Activated CD4-positive, alpha-beta T cell treated with anti-CD3 and anti-CD28 coated beads, Interleukin-2, amount 50 U/mL, for 24 hours (primary cell): Measurements from ENCODE around the gene COG1.
"Not testable (repeated sequence)": the region's sequence is repeated elsewhere in the genome, so short reads cannot be mapped to it uniquely, and the experiment has no call there.

Experiments used
- DNase-seq, 2 donors: peaks; one replicate each; pipeline ENCODE4 v3.0.0-alpha.2; 2020; ENCODE audit warnings: low read depth in 1 of 2, low spot score in 1 of 2

COG1 gene, protein sequence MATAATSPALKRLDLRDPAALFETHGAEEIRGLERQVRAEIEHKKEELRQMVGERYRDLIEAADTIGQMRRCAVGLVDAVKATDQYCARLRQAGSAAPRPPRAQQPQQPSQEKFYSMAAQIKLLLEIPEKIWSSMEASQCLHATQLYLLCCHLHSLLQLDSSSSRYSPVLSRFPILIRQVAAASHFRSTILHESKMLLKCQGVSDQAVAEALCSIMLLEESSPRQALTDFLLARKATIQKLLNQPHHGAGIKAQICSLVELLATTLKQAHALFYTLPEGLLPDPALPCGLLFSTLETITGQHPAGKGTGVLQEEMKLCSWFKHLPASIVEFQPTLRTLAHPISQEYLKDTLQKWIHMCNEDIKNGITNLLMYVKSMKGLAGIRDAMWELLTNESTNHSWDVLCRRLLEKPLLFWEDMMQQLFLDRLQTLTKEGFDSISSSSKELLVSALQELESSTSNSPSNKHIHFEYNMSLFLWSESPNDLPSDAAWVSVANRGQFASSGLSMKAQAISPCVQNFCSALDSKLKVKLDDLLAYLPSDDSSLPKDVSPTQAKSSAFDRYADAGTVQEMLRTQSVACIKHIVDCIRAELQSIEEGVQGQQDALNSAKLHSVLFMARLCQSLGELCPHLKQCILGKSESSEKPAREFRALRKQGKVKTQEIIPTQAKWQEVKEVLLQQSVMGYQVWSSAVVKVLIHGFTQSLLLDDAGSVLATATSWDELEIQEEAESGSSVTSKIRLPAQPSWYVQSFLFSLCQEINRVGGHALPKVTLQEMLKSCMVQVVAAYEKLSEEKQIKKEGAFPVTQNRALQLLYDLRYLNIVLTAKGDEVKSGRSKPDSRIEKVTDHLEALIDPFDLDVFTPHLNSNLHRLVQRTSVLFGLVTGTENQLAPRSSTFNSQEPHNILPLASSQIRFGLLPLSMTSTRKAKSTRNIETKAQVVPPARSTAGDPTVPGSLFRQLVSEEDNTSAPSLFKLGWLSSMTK

DNA sequence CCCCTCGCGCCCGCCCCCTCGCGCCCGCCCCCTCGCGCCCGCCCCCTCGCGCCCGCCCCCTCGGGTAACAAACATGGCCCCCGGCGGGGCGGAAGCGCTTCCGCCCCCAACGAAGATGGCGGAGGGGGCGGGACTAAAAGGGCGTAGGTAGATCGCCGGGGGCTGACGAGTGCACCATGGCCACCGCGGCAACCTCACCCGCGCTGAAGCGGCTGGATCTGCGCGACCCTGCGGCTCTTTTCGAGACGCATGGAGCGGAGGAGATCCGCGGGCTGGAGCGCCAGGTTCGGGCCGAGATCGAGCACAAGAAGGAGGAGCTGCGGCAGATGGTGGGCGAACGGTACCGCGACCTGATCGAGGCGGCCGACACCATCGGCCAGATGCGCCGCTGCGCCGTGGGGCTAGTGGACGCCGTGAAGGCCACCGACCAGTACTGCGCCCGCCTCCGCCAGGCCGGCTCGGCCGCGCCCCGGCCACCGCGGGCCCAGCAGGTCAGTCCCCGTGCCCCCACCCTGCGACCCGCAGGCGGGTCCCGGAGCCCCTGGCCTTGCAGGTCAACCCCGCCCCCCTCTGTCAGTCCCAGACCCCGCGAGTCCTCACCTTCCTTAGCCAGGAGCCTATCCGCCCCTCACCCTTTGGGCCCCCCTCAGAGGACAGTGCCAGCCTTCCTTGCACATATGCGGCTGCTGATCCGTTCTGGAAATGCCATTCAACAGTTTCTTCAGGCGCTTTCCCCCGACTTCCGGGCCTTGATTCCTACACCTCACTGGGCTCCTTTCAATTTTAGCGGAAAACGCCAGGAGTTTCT lies at the start of gene COG1:
COG1 (plus strand) TSS at position 162 of the 808 bp plus-strand sequence; CDS start at position 177, 15 bp downstream.
- DNase-seq, result peak; percentile 64 to 85

DNA sequence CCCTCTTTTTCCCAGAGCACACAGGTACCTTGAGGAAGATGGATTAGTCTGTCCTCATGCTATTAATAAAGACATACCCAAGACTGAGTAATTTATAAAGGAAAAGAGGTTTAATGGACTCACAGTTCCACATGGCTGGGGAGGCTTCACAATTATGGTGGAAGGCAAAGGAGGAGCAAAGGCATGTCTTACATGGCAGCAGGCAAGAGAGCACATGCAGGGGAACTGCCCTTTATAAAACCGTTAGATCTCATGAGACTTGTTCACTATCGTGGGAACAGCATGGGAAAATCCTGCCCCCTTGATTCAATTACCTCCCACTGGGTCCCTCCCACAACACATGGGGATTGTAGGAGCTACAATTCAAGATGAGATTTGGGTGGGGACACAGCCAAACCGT lies 48.6 kb upstream of the COG1 start:
- DNase-seq, result not testable (repeated sequence)

DNA sequence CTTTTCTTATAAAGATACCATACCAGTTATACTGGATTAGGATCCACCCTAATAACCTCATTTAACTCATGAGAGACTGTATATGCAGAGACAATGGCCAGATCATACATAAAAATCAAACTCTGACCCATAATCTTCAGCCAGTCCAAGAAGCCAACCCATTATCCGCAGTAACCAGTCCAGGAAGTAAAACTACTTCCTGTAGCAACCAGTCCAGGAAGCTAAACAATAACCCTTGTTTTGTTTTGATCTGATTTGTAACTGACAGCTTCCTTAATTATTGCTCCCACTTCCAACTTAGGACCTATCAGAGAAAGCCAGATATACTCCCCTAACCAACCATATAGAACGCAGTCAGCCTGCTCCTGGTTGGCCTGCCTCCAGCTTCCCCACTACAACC lies 47.2 kb upstream of the COG1 start:
- DNase-seq, result no peak

DNA sequence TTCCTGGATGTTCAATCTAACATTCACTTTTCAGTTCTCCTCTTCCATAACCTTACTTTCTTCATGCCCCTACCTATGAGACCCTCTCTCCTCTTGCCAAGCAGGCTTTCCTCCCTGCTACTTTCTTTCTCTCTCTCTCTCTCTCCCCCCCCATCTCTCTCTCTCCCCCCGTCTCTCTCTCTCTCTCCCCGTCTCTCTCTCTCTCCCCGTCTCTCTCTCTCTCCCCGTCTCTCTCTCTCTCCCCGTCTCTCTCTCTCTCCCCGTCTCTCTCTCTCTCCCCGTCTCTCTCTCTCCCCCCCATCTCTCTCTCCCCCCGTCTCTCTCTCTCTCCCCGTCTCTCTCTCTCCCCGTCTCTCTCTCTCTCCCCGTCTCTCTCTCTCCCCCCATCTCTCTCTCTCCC lies 45.1 kb upstream of the COG1 start:
- not testable (repeated sequence) for DNase-seq

DNA sequence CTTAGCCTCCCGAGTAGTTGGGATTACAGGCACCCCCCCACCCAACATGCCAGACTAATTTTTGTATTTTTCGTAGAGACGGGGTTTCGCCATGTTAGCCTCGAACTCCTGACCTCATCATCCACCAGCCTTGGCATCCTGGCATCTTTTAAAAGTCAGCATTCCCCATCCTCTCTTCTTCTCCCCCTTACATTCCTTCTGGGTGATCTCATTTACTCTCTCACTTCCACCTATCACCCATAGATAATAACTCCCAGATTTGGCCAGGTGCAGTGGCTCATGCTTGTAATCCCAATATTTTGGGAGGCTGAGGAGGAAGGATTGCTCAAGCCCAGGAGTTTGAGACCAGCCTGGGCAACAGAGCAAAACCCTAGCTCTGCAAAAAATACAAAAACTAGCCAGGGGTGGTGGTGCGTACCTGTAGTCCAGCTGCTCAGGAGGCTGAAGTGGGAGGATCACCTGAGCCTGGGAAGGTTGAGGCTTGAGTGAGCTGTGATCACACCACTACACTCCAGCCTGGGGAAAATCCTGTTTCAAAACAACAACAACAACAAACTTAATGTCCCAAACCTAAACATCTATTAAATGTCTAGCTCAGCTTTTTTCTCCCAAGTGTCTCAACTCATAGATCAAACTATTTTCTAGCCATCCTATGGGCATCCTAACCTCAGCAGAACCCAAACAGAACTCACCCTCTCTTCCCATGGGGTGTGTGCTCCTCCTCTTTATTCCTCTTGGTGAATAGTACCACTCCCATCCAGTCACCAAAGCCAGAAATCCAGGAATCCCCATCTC lies 44.1 kb upstream of the COG1 start:
- no peak for DNase-seq

DNA sequence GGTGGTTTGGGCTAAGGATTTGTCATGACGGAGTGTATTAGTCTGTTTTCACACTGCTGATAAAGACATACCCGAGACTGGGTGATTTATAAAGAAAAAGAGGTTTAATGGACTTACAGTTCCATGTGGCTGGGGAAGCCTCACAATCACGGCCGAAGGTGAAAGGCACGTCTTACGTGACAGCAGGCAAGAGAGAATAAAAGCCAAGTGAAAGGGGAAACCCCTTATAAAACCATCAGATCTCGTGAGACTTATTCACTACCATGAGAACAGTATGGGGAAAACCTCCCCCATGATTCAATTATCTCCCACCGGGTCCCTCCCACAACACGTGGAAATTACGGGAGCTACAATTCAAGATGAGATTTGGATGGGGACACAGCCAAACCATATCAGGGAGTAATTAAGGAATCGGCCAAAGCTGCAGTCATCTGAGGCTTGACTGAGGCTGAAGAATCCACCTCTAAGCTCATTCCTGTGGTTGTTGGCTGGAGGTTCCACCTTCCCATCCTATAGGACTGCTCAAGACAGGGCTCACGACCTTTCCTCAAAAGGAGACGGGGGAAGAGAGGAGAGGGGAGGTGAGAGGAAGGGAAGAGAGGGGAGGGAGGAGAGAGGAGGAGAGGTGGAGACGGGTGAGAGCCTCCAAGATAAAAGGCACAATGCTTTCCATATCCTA lies 42.1 kb upstream of the COG1 start:
- not testable (repeated sequence) for DNase-seq

DNA sequence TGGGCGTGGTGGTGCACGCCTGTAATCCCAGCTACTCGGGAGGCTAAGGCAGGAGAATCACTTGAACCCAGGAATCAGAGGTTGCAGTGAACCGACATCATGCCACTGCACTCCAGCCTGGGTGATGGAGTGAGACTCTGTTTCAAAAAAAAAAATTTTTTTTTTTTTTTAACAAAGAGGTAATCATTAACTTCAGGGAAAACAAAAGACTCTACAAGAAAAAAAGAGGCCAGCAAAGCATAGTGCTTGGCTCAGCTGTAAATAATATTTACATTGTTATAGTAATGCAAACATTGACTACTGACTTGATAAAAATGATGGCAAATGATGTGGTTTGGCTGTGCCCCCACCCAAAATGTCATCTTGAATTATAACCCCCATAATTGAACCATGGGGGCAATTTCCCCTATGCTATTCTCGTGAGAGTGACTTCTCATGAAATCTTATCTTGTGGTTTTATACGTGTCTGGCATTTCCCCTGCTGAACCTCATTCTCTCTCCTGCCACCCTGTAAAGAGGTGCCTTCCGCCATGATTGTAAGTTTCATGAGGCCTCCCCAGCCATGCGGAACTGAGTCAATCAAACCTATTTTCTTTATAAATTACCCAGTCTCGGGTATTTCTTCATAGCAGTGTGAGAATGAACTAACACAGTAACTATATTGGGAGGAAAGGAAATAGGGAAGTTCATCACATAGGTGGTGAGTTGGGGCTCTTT lies 40.8 kb upstream of the COG1 start:
- no peak for DNase-seq

DNA sequence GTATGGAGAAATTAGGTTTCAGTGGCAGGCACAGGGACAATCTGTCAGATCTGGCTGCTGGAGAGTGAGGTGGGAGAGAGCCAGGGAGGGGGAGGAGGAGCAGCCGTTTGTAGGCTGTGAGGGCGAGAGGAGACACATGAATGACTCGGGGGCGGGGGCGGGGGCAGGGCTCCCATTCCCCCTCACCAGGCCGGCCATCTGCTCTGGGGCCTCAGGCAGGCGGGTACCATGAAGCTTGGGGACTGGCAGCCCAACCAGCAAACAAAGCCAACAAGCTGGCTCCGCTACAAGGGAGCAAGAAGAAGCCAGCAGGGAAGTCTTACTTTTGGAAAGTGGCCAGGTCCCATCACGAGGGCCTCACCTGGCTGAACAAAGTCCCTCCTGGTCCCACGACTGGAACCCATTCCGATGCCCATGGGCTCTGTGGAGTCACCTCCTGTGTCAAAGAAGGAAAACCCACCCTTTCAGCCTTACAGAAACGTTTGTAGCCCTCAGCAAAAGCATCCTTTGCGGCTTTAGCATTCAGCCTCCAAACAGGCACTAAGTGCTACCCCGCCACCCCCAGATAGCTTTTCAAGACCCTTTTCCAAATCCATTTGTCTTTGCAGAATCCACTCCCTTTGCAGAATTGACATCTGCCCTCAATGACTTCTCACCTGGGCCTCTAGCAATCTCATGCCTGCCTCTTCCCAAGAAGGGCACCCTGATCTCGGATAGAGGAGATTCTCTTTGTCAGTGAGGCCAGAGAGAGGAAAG lies 37.3 kb upstream of the COG1 start:
- no peak for DNase-seq

DNA sequence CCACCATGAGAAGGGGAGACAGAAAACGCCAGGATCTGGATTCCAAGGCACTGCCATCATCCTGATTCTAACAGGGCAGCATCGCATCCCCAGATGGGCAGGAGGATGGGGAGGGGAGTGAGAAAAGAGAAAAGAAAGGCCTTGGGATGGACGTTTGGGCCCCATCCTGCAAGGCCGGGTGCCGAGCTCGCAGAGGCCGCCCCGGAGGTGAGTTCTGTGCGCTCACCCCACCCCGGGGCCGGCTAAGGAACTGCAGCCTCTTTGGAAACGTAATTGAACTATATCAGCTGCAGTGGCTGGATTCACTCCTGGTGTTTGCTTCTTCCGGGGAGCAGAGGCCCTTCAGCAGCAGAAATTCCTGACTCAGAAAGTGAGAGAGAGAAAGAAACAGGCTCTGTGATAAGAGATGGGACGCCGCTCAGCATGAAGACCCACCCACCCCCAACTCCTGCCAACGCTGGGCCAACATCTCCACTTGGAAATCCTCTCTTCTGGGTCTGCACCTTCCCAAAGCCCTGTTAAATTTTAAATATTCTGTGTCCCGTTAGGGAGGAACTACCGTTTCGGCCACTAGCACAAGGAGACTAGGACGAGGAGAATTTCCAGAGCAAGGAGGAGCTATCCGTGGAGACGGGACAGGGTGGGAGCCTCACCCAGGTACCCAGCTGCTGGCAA lies 36.6 kb upstream of the COG1 start:
- DNase-seq, result peak in 1 of 2 donors; percentile 19

DNA sequence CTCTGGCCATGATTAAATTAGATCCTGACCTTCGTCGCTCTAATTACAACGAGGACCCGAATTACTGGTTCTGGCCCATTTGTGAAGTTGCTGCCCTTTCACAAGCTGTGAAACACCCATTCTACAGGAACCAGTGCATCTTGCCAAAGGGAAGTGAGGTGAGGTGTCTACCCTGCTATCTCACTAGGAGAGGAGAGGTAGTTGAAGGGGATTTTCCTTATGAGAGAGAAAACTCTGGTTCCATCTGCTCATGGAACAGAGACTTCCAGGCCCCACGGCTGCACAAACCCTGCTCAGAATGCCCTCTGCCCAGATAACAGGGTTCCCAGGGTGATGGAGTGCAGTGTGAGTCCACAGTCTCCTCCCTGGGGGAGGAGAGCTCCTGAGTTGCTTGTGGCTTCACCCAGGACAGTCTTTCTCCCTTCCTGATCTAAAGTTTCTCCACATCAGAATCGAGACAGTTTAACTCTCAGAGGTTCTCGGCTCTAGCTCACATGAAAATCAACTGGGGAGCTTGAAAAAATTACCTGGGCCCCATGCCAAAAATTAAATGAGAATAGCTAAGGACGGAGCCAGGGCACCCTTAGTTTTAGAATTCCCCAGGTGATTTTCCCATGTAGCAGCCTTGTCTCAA lies 35.9 kb upstream of the COG1 start:
- no peak for DNase-seq

DNA sequence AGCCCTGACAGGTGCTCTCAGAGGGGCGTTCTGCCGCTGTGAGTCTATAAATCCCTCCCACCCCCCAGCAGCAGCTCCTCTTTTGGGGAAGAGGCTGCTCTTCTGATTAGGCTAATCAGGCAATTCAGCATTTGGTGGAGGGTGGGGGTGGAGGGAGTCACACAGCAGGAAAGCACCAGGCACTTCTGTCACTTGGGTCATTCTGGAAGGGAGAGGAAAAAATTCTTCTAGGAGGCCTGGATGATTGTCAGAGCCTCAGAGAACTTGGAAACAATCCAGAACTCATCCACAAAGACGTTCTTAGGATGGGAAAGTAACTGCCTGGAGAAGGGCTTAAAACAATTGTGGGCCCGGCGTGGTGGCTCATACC lies 35.3 kb upstream of the COG1 start:
- DNase-seq, result no peak

DNA sequence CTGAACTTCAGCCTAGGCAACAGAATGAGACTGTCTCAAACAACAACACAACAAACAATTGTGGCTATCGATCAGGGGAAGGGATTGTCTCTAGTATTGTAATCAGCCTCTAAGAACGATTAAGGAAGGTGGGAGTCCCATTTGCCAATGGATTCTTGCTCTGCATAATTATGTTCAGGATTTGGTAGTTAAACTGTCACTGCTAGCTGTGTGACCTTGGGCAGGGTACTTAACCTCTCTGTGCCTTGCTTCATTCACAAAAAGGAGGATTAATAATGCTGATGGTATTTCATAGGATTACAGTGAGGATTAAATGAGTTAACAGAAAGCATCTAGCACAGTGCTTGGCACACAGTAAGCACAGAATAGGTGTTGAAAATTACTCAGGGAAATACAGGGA lies 34.7 kb upstream of the COG1 start:
- DNase-seq, result no peak

DNA sequence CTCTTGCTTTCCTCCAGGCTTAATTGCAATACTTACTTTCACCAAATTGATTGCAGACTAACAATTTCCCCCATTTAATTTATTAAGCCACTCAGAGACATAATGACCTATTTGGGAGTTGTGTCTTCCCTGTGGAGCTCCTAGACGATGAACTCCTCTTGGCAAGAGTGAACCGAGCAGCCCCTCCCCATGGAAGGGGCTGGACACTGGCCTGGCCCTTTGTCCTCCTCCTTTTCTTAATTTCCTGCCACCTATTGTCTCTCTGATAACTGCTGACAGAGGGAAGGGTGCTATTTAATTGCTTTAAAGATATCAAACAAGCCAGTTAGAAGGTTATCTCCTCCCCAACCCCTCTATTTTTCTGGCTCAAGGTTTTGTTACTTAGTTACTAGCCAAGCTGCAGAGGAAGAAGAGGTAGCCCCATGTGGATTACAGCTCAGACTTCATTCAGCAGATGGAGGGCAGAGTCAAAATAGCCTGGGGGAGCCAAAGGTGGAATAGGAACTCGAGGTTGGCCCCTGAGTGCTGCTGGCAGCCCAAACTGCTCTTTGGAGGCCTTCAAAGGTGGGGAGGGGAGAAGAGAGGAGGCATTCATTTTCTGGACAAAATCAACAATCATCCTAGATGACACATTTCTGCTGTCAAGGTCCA lies 31.8 kb upstream of the COG1 start:
- DNase-seq, result no peak

DNA sequence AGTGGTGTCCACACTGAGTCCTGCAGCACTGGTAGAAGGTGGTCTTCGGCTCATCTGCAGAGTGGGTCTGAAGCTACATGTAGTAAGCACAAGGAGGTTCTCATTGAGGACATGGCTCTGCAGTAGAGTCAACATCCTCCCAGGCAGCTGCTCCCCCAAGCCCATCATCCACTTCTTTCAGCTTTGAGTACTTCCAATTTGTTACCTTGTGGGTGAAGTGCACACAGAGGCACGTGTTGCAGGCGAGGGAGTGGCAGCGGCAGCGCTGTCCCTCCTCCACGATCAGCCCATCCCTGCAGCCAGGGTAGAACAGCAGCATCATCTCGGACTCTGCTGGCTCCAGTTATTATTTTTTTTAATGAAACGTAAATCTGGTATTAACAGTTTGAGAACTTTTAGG lies 29.8 kb upstream of the COG1 start:
- DNase-seq, result no peak

DNA sequence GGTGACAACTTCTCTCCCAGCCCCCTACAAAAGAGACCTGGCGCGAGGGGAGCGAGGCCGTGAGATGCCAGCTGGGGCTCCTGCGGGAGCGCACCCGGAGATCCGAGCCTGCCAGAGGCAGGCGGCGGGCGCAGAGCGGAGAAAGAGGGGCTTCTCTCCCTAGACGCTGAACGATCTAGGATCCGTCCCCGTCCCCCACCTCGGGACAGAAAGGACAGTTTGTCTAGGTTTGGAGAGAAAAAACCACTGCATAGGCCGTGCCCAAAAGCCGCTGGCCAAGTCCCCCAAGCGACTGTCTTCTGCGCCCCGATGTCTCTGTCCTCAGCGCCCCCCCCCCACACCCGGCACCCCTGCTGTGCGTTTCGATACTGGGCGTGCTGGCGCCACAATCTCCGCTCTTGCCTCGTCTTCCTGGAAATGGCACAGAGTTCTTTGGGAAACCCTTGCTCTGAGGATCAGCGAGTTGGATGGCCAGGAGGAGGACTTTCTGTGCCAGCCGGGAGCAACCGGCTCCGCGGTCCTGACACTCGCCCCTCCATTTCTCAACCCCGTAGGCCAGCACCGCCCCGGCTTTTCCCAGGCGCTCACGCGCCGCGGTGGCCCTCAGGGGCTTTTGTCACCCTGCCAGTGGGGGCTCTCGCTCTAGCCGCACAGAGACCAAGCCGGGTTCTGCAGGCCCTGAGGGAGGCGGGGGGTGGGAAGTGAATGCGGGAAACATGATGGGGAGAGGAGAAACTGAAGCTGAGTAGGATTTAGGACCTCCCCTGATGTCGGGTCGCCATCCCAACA lies 27.0 kb upstream of the COG1 start:
- DNase-seq, result no peak
